ENCODE results near the gene CCND3.

DNA sequence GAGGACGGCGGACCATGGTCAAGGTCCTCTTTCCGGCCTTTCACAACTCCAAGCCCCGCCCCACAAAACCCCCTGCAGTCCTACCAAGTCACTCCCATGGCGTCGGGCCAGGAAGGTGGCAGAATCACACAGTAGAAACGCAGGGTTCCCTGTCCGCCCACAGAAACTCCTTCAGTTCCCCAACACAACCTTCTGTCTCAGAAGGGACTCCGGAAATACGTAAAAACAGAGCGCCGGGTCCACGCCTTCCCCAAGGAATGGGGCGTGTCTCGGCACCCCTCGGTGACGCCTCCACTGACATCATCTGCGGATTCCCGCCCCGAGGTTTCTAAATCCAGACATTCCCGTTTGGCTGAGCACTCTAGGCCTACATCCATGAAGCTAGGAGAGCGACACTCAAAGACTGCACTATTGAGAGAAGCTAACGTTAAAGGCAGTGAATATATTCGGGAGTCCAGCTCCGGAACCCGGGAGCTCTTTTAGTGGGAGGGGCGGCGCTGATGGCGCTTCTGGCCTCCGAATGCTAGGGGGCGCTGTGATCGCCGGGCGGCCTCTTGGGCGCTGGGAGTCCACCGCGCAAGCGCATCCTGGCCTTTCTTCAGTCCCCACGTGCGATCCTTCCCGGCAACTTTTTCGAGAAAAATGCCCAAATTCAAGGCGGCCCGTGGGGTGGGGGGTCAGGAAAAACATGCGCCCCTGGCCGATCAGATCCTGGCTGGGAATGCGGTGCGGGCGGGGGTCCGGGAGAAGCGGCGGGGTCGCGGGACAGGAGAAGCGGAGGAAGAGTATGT lies 20.5 kb downstream of the CCND3 start, which contains the start of the genes BYSL and MED20:
- TF ChIP-seq, protein P1, sequence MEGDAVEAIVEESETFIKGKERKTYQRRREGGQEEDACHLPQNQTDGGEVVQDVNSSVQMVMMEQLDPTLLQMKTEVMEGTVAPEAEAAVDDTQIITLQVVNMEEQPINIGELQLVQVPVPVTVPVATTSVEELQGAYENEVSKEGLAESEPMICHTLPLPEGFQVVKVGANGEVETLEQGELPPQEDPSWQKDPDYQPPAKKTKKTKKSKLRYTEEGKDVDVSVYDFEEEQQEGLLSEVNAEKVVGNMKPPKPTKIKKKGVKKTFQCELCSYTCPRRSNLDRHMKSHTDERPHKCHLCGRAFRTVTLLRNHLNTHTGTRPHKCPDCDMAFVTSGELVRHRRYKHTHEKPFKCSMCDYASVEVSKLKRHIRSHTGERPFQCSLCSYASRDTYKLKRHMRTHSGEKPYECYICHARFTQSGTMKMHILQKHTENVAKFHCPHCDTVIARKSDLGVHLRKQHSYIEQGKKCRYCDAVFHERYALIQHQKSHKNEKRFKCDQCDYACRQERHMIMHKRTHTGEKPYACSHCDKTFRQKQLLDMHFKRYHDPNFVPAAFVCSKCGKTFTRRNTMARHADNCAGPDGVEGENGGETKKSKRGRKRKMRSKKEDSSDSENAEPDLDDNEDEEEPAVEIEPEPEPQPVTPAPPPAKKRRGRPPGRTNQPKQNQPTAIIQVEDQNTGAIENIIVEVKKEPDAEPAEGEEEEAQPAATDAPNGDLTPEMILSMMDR (IDR thresholded peaks at IDR 0.05; ENCODE audit: low read length): peak; percentile 93
- TF ChIP-seq EZH2 (optimal IDR thresholded peaks at IDR 0.05; ENCODE audit: low read depth, low read length): no peak

All from MM.1S (cell line).